Uterus (tissue), 2 donors: Measurements from ENCODE around the gene RFX3.

ENCODE experiments used
- CTCF ChIP-seq, 4 experiments: fragments of 200-600 bp in 2 of 4; fragments of 450-650 bp in 2 of 4; sonication (generic) in 2 of 4; IDR thresholded peaks; one replicate each; pipeline ENCODE4 v1.5.1; 2016 to 2019; ENCODE audit warnings: antibody characterized with exemption in 4 of 4, mild to moderate bottlenecking in 2 of 4, moderate library complexity in 1 of 4
- POLR2A ChIP-seq, 2 donors: fragments of 450-650 bp; IDR thresholded peaks; one replicate each; pipeline ENCODE4 v1.6.1; 2016; ENCODE audit warnings: antibody characterized with exemption in 2 of 2, mild to moderate bottlenecking in 1 of 2, moderate library complexity in 1 of 2

GRCh38 chr9:3567988-3568387 lies 42.2 kb upstream of the RFX3 start:
- no peak for TF ChIP-seq POLR2A (IDR thresholded peaks at IDR 0.05)
- no peak for TF ChIP-seq CTCF (IDR thresholded peaks at IDR 0.05)
